Iris pigment epithelial cell (primary cell): Measurements from ENCODE around the gene TPD52L2.
"Not testable (repeated sequence)": the region's sequence is repeated elsewhere in the genome, so short reads cannot be mapped to it uniquely, and the experiment has no call there.

Experiments used
- DNase-seq: peaks from one replicate; pipeline ENCODE4 v3.0.0-alpha.2; 2011; ENCODE audit warnings: low read depth

Gene TPD52L2

DNA sequence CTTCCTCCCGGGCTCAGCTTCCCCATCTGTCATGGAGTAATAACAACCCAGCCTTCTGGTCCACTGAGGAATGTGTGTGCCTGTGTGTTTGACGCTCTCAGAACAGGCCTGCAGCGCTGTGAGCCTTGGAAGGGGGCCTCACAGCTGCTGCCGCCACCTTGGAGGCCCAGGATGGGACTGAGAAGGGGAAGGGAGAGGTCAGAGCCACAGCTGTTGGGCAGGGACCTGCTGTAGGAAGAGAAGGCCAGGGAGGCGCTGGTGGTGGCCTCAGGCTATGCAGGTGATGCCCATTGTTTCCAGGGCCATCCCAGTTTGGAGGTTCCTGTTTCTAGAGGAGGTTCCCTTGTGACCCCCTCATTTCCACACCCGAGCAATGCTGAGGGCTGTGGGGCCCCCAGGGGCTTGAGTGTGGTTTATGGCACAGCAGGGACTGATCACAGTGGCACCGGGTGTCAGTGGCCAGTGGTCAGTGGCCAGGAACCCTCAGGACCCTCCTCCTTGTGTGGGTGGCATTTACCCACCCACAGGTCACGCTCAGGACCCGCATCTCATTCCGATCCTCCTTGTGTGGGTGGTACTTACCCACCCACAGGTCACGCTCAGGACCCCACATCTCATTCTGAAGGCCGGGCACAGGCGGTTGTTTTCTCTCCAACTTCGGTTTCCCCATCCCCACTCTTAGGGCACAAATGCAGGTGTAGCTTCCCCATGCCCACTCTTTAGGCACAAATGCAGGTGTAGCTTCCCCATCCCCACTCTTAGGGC lies 14.0 kb downstream of the TPD52L2 start:
- DNase-seq = no peak

DNA sequence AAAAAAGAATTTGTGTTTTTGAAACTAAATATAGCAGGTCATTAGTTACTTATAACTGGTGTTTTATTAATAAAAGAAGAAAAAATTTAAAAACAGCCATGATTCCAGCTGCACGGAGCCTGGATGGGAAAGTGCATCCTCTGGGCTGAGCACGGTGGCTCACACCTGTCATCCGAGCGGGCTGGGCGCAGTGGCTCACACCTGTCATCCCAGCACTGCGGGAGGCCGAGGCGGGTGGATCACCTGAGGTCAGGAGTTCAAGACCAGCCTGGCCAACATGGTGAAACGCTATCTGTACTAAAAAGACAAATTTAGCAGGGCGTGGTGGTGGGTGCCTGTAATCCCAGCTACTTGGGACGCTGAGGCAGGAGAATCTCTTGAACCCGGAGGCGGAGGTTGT lies 15.8 kb downstream of the TPD52L2 start:
- not testable (repeated sequence) for DNase-seq

DNA sequence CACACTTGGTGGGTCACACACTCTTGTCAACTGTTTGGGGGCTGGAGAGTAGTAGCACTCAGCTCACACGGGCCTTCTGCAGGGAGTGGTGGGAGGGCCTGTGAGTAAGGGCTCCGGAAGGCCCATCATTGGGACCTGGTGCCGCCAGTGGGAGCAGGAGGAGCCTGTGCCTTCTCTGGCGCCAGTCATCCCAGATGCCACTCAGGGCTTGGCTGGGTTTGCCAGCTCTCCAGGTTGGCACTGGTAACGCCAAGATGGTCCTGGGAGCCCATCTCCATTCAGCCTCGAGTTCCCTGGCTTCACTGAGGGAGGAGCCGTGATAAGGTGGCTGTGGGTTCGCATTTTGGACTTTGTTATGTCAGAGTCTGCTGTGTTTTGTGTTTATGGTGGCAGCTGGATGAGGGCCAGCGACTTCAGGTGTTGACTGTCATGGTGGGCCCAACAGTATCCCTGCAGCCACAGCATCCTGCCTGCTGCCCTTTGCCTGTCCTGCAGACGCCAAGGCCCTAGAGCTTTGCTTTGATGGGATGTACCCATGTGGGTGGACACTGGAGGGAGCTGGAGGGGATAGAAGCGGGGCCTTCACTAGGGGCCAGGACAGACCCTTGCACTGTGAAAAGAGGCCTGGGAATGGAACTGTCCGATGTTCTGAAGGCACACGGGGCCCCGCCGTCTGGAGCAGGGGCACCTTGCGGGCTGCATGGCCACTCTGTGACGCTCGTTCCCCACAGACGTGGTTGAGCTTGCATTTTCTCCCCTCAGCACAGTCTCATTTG lies 16.6 kb downstream of the TPD52L2 start:
- DNase-seq = no peak

DNA sequence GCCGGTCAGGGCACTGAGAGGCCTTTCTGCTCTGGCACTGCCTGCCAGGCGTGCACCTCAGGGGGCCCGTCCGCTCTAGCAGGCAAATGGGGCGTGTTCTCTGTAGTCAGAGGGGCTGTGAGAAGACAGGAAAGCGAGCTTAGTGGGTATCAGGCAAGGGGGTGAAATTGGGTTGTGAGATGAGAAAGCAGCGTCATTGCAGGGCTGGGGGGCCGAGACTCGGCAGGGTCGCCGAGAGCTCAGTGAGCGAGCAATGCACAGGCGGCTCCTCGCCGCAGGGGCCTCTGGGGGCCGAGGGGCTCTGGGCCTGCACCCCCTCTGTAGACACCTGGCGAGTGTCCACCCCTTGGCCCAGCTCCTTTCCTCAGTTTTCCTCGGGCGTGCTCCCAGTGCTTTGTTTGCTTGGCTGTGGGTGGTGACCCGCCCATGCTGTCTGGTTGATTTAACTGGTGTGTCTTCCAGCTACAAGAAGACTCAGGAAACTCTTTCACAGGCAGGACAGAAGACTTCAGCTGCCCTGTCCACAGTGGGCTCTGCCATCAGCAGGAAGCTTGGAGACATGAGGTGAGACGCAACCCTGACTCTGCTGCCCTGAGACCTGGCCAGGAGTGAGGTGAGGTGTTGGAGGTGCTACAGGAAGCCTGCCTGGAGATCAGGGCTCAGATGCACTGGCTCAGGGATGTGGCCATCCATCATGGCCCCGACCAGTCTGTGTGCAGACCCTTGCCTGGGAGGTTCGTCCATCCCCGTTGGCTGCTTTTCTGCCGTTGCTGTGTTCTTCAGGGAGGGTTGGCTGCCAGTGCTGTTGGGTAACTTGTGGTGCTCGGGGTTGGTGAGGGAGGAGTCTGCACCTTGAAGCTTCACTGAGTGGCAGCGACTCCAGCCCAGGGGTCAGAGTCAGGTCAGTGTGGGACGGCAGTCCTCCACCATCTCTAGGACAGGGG lies 17.5 kb downstream of the TPD52L2 start:
- DNase-seq = no peak

DNA sequence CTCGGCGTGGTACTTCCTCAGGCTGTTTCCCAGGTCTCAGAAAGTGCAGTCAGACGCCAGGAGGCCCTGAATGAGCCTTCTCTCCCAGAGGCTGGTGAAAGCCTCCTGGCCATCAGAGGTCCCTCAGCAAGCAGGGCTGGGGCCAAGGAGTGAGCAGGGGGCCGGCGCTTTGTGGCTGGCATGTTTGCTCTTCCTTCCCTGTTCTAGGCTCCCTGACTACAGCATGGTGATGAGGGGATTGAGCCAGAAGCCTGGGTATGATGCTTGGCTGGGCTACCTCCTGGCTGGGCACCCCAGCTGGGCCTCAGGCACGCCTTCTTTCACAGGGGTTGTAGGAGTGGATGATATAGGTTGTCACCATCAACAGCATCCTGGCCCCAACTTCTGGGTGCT lies 18.1 kb downstream of the TPD52L2 start:
- no peak for DNase-seq

DNA sequence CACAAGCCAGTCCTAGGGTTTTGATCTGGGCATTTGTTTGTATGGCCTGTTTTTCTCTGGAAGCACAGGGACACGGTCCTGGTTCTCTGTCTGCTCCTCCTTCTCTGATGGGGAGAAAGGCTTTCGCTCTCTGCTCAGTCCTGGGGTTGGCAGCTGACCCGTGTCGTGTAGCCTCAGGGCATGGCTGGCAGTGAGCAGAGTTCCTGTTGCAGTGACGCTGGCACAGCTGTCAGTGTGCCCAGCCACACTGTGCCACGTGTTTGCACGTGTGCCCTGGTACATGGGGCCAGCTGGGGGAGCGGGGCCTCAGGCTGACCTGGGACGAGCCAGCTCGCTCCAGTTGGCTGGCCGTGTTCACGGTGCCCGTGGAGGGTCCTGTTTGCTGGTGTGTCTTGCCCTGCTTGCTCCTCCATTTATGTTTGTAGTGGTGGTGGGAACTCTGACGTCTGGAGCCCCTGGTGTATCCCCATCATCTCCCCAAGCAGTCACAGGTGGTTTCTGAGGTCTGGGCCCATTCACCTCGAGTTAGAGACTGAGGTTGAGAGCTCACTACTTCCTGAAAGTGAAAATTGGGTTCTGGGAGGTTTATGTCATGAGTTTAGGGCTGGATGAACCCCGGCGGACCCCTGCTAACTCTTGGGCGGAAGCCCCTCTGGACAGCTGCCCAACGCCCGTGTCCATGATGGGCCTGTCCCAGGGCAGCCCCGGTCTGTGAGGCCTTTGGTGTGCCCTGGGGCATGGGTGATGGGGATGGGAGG lies 19.6 kb downstream of the TPD52L2 start:
- DNase-seq = no peak

DNA sequence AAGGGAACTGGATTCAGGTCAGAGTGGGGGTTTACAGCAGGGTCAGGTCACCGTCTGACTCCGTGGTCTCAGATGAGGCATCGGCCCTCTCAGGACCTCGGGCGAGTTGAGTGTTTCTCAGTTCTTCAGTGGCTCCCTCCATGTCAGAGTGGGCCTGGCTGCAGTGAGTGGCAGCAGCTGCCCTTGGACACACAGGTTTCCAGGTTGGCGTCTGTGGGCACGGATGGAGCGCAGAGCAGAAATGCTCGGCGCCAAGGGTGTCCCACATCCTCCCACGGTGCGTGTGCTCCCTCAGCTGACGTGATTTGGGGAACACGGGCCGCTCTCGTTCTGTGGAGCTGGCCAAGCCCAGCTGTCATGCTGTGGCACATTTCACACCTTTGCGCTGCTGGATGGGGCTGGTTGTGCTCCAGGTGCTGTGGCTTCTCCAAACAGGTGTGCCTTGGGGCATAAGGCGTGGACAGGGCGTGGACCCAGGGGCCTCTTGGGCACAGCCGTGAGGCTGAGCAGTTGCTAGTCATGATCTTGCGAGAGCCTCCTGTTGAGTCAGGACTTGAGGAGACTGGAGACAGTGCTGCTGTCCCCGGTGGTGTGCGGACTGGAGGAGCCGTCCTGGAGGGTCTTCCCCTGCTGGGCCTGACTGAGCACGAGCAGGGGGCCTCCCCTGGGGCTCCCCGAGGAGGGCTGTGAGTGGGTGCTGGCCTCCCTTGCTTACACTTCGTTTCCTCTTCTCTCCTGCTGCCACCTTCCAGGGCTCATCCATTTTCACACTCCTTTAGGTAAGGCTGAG lies 20.4 kb downstream of the TPD52L2 start:
- no peak for DNase-seq

DNA sequence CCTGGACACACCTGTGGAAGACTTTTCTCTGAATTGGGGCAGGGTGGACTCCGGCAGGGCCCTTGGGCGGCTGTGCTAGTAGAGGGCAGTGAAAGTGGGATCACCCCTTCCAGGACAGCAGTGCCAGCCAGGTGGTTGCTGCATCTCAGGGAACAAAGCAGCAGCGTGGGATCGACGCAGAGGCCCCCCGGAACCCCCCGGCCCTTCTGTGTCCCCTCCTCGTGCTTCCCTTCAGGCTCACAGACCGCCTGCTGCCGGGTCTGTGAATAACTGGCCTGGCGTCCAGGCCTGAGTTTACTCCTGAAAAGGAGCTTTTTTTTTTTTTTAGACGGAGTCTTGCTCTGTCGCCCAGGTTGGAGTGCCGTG lies 21.0 kb downstream of the TPD52L2 start:
- no peak for DNase-seq

DNA sequence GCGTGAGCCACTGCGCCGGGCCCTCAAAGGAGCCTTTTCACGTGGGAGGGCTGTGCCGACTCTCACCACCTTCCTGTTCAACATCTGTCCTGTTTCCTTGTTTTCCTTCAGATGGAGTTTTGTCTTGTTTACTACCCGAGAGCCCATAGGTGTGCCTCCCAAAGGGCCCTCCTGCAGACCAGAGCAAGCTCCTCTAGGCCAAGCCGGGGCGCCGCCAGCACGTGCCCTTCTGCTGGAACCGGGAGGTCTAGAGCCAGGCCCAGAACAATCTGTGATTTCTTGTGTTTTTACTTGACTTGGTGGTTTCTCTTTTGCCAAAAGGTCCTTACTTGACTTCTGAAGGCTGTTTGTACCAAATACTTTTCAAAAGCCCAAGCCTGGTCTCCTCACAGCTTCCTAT lies 21.9 kb downstream of the TPD52L2 start:
- no peak for DNase-seq

DNA sequence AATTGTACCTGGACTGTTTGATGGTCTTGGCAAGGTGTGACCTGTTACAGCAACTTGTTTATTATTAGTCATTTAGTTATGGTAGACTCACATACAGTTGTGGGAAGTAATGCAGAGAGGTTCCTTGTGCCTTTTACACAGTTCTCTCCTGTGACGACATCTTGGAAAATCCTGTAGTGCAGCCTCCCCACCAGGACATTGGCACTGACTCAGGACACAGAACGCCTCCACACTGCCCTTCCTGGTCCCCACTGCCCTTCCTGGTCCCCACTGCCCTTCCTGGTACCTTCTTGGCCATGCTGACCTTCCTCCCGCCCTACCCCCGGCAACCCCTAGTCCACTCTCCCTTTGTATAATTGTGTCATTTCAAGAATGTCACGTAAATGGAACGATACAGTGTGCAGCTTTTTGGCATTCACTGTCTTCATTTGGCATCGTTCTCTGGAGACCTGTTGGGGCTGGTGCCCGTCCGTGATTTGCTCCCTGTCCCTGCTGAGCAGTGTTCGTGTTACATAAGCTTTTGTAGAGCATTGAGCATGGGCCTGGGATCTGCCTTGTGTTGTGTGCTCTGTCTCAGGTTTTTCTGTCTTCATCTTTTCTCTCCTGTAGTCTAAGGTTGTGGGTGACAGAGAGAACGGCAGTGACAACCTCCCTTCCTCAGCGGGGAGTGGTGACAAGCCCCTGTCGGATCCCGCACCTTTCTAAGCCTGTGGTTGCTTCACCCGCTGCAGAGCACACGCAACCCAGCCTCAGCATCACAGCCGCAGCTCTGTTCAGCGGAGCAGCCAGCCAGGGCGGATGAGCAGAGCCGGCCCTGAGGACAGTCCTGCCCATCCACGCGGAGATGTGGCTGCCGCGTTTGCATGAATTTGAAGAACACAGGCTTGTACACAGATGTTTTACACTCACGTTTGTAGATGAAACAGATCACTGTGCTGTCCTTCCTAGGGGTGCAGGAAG lies 24.5 kb downstream of the TPD52L2 start:
- DNase-seq = peak; percentile 16

DNA sequence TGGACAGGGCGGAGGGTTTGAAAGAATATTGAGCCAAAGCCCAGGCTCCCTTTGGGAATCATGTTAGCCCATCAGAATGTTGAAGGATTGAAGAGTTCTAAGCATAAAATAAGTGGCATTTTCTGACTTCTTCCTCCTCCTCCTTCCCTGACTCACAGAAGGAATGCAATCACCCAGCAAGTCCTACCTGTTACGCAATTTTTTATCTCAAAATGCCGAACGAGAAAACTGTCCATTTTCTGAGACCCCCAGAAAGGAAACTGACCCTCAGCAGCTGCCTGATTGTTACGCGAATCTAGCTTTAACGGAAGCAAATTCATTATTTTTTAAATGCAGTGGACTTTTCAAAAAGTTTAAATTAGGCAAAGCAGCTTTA lies 25.1 kb downstream of the TPD52L2 start:
- peak; percentile 53 for DNase-seq

DNA sequence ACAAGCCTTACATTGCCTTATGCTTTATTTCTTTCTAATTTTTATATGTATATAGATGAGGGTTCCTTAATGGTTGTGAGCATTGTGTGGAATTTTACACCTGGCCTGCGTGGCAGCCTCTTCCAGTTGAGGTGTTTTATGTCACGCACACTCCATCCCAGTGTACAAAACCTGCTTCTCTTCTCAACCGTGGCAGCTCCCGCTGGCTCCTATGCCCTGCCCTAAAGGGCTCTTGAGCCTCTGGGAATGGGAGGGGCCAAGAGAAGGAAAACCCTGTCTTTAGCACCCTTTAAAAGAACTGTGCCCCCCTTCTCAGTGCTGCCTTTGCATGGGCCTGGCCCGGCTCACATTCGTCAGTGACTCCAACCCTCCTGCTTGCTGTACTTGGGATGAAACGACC lies 25.5 kb downstream of the TPD52L2 start:
- no peak for DNase-seq

DNA sequence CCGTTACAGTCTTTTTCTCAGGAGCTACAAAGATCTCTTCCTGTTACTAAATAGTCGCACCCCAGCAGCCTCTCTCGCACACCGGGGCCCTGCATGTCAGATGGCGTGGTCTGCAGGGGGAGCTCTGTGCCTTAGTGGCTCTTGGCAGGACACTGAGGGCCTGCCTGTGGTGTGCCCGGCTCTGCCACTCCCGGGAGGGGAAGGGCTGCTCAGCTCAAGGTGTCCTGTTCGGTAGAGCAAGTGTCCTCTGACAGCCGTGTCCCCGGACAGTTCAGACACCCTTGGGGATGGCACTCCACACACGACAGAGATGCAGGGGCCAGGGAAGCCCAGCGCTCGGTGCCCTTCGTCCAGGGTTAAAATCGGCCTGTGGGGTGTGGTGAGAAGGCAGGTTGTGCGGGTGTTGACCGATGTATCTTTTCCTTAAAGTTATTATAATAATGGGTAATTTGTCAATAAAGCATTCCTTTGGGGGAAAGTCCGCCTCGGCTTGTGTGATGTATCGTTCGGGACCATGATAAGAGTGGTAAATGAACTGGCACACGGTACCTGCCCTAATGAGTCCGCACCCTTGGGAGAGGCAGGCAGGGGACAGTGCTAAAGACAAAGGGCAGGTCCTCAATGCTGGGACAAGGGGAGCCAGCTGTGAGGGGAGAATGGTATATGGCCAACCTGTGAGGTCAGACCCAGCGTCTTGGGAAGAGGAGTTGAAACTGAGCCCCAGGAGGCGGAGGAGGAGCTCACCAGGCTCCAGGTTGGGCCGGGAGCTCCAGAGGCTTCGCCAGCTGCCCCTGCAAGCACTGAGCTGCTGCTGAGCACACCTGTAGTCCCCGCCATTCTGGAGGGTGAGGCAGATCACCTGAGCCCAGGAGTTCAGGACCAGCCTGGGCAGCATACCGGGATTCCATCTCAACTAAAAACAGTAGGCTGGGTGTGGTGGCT lies 26.3 kb downstream of the TPD52L2 start:
- no peak for DNase-seq

DNA sequence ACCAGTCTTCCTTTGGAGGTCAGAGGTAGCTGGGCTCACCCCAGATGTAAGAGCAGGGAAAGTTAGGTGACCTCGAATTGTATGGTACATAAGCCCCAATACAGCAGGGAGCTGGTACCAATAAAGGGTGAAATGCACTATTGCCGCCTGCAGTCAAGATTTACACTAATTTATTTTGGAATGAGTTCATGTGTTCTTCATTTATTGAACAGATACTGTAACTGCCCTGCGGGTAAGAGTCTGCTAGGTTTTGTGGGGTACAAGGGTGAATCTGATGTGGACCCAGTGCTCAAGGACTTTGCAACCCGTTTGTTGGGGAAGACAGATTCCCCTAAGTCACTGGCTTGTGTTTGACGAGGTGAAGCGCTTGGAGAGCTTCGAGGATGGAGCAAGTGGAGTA lies 27.3 kb downstream of the TPD52L2 start:
- DNase-seq = no peak

DNA sequence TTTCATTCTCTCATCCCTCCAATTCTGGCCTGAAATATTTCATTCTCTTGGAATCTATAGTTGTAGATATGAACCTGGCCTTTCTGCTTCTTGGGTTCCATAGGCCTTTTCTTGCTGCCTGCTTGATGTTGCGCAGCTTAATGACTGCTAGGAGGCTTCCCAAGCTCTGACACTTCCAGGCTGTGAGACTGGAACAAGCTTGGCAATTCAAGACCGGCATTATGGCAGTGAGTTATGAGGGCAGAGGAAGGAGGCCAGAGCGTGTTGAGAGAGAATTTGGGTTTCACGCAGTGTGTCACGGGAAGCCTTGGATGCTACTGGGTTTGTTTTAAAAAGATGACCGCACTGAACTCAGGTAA lies 28.9 kb downstream of the TPD52L2 start:
- no peak for DNase-seq

DNA sequence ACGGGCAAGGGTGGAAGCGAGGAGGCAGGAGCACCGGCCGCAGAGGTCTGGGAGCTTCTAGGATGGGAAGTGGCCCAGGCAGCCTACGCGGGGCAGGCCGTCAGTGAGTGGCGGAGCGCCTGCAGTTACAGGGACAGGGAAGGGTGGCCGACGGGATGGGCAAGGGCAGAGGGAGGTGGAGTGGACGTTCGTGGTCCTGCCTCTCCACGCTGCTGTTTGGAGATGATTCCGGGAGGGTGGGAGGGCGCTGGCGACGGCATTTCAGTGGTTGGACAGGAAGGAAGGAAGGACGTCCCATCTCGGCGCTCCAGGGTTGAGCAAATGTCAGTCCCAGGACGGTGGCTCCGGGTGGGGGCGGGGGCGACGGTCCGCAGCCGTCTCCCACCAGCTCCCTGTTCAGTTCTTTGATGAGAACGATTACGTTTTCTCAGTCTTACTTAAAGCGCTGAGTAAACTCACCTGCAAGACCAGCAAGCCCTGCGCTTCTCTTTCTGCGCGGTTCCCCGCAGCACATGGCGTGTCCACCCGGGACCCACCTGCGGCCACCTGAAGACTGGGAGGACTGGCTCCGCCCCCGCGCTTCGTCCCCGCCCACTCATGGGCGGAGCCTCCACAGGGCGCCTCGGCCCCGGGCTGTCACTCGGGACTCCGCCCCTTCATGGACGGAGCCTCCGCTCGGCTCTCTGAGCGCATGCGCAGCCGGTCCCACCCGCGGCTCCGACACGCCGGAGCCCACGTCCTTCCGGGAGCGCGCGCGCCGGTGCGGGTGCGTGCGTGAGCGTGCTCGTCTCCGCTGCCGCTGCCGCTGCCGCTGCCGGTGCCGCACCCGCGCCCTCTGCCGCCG lies 29.5 kb downstream of the TPD52L2 start, which contains the start of gene DNAJC5:
DNAJC5 (plus strand) TSS at position 769 of the 844 bp plus-strand sequence. CDS start 33,220 bp downstream, outside the sequence.
- peak; percentile 85 for DNase-seq

DNA sequence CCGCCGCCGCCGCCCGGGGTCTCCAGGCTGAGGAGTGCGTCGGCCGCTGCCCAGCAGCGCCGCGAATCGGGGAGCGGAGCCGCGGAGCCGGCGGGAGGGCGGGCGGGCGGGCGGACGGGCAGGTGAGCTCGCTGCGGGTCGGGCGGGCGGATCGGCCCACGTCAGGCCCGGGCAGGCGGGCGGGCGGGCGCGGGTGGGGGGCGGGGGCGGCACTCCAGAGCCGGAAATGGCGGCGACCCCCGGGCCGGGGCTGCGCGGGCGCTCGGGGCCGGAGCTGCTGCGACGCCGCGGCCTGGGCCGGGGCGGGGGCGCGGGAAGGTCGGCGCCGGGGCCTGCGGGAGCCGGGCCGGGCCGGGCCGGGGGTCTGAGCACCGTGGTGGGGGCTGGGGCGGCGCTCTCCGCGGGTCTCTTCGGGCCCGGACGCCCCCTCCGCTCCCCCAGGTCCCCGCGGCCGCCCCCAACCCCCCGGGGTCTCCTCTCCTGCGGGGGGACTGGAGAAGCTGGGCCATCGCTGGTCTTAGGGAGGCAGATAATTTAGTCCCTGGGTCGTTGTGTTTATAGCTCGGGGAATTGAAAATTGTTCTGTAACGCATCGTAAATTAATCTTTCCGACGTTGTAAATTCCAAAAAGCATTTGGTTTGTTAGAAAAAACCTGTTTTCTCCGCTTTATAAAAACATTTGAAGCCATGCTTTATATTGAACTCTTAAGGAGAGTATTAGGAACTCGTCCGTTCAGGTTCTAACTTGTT lies 30.3 kb downstream of the TPD52L2 start:
- DNase-seq = no peak
